Urinary bladder (tissue), 4 donors: Measurements from ENCODE around the gene RBL2. TPM values are rescaled to one million over a fixed set of nuclear protein-coding genes. Genes with fewer than 3 reads are reported as not detected.
"Not testable (repeated sequence)": the region's sequence is repeated elsewhere in the genome, so short reads cannot be mapped to it uniquely, and the experiment has no call there.

Experiments
- DNase-seq: peaks from one replicate; pipeline ENCODE4 v3.0.0-alpha.2; 2015; ENCODE audit errors: extremely low spot score
- H3K27ac ChIP-seq: one replicate; pipeline ENCODE4 v1.5.1; 2013; ENCODE audit warnings: low read depth, mild to moderate bottlenecking, moderate library complexity
- H3K36me3 ChIP-seq: one replicate; pipeline ENCODE4 v1.6.1; 2013; ENCODE audit warnings: mild to moderate bottlenecking, moderate library complexity; ENCODE audit not compliant: insufficient read depth
- H3K4me1 ChIP-seq: one replicate; pipeline ENCODE4 v1.6.1; 2013; ENCODE audit warnings: mild to moderate bottlenecking, moderate library complexity; ENCODE audit not compliant: insufficient read depth
- H3K4me3 ChIP-seq: one replicate; pipeline ENCODE4 v1.5.1; 2013; ENCODE audit warnings: low read depth, low read length
- WGBS: extraction: QIAGEN DNeasy Blood & Tissue Kit; methylation state at CpG from one replicate; pipeline ENCODE4 v1.1.7; 2013; 5-methylcytosine and 5-hydroxymethylcytosine counted together
- polyA plus RNA-seq: library from polyadenylated mRNA; stranded (reverse); fragments of 200-250 nt; gene quantifications from one replicate; pipeline ENCODE4 v1.2.3, GENCODE V29; 2013
- total RNA-seq: library from RNA; depleted of rRNA; stranded (reverse); fragments of >200 nt; gene quantifications from one replicate; pipeline ENCODE4 v1.2.3, GENCODE V29; 2014
- donor health status: healthy with polysubstance abuse.
- donor health status: healthy.

The RBL2 gene
- total and polyA plus RNA-seq, 2 donors: 67.3 to 175 TPM

DNA sequence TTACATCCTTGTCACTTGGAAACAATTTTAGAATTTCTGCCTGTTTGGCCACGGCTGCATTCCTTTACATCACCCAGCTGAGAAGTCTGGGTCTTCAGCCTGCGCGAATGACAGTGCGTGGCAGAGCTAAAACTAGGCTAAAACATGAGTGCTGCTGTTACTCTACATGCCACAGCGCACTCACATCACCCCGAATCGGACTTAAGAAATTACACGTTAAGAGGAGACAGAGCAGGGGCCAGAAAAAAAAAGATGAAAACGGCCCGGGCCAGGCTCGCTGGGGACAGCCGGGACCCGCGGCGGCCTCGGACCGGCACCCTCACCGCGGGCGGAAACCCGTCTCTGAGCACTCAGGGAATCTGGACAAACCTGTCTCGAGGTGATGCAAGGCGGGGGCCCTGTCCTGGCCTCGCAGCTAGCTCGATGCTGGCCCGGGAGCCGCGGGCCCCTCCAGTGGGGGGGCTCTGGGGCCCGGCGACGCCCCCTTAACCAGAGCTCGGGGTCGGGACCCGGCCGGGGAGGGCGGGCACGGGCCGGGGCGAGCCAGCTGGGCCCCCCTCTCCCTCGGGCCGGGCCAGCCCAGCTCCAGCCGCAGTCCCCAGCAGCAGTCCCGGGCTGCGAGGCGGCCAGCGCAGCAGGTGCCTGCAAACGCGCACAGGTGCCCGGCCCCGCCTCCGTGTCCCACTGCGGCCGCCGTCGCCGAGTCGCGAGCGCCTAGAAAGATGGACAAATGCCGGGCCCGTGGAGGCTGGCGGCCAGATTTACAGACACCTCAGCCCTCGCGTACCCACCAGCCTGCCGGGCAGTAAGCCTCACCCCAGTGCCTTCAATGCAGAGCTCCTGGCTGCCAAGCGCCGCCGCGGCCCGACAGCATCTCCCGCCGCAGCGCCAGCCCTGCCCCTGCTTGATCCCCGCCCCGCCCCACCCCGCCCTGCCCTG, 68.3 kb downstream of the RBL2 start, which contains the start of gene AKTIP:
TSS of gene AKTIP (minus strand) at position 879 of the 939 bp plus-strand sequence. CDS start 2,950 bp downstream, outside the sequence.
- Histone ChIP-seq H3K4me1 (peaks cover 2% of the 10 kb centered on the region), H3K4me3 (peak within 1 kb of the TSS; percentile 91), H3K27ac (peak within 1 kb of the TSS; percentile 92), H3K36me3 (no peaks in the 10 kb centered on the region)
- DNase-seq: no peak
- WGBS: under 1% methylated on average over 76 of the region's 76 CpGs

DNA sequence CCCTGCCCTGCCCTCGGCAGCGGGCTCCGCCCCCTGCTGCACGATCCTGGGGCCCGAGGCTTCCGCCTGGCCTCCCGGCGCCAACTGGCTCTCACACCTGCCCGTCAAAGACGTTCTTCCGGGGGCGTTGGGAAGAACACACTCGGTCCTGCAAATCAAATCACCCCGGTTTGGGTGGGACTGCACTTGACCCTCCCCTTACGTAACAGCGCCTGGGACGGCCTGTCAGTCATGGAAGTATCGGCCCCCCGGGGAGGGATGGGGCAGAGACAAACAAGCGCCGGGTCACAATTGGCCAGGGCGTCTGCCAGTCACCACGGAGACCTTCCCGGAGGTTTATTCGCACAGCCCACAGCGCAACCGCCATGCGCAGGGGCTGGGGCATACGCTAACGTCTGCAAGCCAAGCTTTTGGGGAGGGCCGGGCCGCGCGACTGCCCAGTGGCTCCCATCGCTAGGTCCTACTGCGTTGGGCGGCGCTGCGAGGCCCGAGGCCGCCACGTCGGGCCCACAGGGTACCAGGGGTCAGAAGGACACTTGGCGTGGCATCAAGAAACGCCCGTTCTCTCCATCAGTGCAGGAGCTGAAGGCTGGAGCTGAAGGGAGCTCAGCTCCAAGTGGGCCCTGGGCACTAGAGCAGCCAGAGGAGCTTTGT, 69.1 kb downstream of the RBL2 start:
- under 1% methylated on average over 46 of the region's 46 CpGs for WGBS
- H3K4me1 ChIP-seq: peaks cover 2% of the 10 kb centered on the region
- peak overlapping the region; percentile 91 for H3K4me3 ChIP-seq
- no peaks in the 10 kb centered on the region for H3K36me3 ChIP-seq
- DNase-seq: peak; percentile 100
- H3K27ac ChIP-seq: peak overlapping the region; percentile 92

GRCh38 chr16:53503991-53504663, 69.9 kb downstream of the RBL2 start:
- Histone ChIP-seq H3K4me3 (peak overlapping the region; percentile 47), H3K27ac (peak overlapping the region; percentile 92), H3K4me1 (peaks cover 2% of the 10 kb centered on the region), H3K36me3 (no peaks in the 10 kb centered on the region)
- 7% methylated on average over 15 of the region's 15 CpGs for WGBS
- no peak for DNase-seq

DNA sequence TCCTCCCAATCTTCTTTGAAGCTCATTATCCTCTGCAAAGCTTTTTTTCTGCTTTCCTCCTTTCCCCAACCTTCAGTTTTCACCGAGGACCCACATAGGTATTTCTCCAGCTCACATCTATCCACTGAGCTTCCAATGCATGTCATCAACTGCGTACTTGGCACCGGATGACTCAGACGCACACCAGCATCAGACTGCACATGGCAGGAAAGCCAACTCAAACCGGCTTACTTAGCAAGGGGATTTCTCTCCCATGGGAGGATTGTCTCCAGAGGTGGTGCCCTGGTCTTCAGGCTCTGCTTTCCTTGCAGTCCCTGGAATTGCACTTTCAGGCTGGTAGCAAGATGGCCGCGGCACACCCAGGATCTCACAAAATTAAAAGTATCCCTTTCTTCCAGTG, 70.4 kb downstream of the RBL2 start:
- Histone ChIP-seq H3K4me3 (no peak overlapping the region), H3K4me1 (peaks cover 2% of the 10 kb centered on the region), H3K36me3 (no peaks in the 10 kb centered on the region), H3K27ac (no peak overlapping the region)
- 78% methylated on average over 7 of the region's 7 CpGs for WGBS
- DNase-seq: no peak

GRCh38 chr16:53506254-53506653, 72.0 kb downstream of the RBL2 start:
- 90% methylated on average over 3 of the region's 3 CpGs for WGBS
- DNase-seq: no peak
- H3K36me3 ChIP-seq: no peaks in the 10 kb centered on the region
- H3K4me3 ChIP-seq: no peak overlapping the region
- H3K27ac ChIP-seq: no peak overlapping the region
- H3K4me1 ChIP-seq: peaks cover 2% of the 10 kb centered on the region

DNA sequence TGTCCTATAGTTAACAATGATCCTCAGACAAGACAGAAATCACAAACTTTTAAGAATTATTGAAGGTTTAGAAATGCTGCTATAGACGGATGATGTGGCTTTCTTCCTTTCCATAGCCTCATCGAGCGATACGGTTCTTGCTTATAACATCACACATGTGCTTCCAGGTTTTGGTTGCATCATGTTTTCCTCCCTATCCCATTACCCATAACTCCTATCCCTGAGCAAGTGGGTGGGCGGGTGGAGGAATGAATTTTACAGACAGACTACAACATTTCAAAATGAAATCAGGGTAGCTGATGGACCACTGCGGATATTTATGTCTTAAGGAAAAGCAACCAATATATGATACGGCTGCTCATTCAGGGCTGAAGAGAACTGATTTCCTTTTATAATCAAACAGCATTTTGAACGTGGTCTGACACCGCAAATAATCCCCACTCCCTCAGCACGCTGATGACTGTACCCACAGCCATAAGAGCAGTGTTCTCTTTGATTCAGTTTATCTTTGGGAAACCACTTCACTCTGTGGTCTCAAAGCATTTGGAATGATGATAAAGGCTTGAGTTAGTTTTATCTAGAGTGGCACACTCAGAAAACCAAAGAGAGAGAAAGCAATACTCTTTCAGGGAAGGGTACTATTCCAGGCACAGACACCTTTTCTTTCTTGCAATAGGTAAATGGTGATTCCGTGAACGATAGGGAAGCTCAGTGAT, 73.4 kb downstream of the RBL2 start:
- DNase-seq: no peak

DNA sequence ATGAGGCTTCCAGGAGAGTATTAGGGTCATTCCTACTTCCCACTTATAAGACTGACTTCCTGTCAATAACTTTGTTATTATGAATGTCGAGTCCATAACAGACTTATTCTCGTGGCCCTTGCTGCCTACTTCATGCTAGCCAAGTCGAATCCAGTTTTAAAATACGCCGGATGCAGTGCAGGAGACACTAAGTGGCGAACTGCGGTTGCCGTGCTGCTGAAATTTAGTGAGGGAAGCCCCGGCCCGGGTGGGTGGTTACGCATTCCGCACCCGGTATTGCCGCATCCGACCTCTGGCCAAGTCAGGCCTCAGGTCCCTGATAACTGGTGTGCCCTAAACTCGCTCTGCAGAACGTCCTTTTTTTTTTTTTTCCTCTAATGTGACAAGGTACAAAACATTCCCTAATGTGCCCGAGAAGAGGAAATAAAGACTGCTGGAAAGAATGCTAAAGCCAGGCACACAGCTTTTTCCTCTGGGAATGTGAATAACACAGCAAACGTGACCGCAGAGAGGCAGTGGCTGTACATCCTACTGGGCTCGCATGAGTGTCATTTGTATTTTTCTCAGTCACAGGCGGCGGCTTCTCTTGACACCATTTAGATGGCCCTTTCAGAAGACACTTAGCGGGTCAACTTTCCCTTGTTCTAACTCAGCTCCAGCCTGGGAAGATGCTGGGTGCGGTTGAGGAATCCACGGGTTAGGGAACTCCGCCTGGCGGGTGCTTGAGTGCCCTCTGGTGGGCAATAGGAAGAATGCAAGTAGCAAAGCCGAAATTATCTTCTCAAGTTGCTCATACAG, 75.8 kb downstream of the RBL2 start:
- 42% methylated on average over 29 of the region's 29 CpGs for WGBS
- DNase-seq: no peak
- no peaks in the 10 kb centered on the region for H3K36me3 ChIP-seq
- peak overlapping the region; percentile 16 for H3K27ac ChIP-seq
- H3K4me3 ChIP-seq: no peak overlapping the region
- H3K4me1 ChIP-seq: no peaks in the 10 kb centered on the region

More for the DNA sequence above, 73.4 kb downstream of the RBL2 start:
- H3K27ac ChIP-seq: no peak overlapping the region
- no peaks in the 10 kb centered on the region for H3K4me1 ChIP-seq
- no peak overlapping the region for H3K4me3 ChIP-seq
- 87% methylated on average over 12 of the region's 12 CpGs for WGBS
- no peaks in the 10 kb centered on the region for H3K36me3 ChIP-seq

DNA sequence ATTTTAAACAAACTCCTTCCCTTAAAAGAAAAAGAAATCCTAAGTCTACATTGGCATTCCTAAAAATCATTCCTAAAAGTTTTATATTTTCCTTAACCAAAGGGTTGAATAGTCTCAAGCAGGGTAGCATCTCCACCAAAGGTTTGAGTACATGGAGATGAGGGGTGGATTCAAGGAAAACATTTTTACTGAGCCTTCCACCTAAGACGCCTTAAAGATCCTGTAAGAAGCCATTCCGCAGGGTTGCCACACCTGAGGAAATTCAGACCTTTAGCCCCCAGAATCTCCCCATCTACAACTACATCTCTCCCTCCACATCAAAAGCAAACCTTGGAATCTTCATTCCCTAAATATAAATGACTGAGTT, 76.4 kb downstream of the RBL2 start:
- no peak overlapping the region for H3K4me3 ChIP-seq
- DNase-seq: no peak
- no peak overlapping the region for H3K27ac ChIP-seq
- H3K4me1 ChIP-seq: no peaks in the 10 kb centered on the region
- WGBS: 42% methylated on average over 2 of the region's 2 CpGs
- no peaks in the 10 kb centered on the region for H3K36me3 ChIP-seq

GRCh38 chr16:53511084-53511402, 76.8 kb downstream of the RBL2 start:
- H3K4me3 ChIP-seq: no peak overlapping the region
- 83% methylated on average over 6 of the region's 6 CpGs for WGBS
- H3K4me1 ChIP-seq: no peaks in the 10 kb centered on the region
- H3K36me3 ChIP-seq: no peaks in the 10 kb centered on the region
- no peak for DNase-seq
- H3K27ac ChIP-seq: no peak overlapping the region

DNA sequence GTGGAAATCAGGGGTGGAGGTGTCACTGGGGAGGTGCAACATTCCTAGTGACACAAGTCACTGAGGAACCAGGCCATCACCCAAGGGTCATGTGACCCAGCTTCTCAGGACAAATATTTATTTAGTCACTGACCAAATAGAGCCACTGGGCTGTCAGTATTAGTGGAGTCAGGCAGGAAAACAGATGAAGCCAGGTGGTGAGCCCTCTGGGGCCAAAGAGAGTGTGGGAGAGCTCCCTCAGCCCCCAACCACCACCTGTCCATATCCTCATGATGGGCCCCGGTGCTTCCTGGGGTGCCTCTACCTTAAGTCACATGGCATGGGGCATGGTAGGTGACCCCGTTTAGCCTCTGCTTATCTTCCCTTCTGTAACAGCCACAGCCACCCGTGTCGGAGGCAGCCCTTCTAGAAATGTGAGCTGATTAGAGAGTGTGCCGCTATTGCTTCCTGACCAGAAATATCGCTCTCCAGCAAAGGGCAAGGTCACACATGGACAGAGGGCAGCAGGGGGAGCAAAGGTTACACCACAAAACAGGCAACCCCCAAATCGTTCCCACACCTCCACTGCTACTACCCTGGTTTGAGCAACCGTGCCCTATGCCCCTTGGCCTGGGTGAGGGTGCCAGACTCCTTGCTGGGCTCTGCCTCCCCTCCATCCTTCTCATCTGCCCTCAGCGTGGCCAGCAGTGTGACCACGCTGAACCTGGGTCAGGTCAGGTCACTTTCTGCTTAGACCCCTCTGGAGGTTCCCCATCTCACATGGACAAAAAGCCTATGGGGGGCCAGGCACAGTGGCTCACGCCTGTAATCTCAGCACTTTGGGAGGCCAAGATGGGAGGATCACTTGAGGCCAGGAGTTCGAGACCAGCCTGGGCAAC, 77.4 kb downstream of the RBL2 start:
- Histone ChIP-seq H3K27ac (no peak overlapping the region), H3K36me3 (no peaks in the 10 kb centered on the region), H3K4me1 (peaks cover 2% of the 10 kb centered on the region), H3K4me3 (no peak overlapping the region)
- WGBS: 68% methylated on average over 12 of the region's 12 CpGs
- no peak for DNase-seq

DNA sequence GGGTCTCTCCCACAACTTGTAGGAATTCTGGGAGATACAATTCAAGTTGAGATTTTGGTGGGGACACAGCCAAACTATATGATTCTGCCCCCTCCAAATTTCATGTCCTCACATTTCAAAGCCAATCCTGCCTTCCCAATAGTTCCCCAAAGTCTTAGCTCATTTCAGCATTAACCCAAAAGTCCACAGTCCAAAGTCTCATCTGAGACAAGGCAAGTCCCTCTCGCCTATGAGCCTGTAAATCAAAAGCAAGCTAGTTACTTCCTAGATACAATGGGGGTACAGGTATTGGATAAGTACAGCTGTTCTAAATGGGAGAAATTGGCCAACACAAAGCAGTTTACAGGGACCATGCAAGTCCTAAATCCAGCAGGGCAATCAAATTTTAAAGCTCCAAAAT, 78.5 kb downstream of the RBL2 start:
- H3K36me3 ChIP-seq, H3K4me3 ChIP-seq, H3K27ac ChIP-seq, H3K4me1 ChIP-seq, DNase-seq: not testable (repeated sequence)
- WGBS: 83% methylated on average over 1 of the region's 1 CpG

DNA sequence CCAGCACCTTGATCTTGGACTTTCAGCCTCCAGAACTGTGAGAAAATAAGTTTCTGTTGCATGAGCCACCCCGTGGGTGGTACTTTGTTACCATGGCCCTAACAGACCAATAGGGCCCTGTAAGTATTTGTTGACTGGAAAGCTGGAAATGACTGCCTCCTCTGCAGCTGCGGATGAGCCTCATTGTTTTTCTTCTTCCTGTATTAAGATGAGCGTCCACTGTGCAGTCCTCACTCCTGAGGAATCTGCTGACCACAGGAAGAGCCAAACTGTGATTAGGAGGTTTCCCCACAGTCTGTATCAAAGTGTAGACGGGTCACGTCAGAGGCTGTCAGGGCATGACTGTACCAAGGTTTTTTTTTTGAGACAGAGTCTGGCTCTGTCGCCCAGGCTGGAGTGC, 81.0 kb downstream of the RBL2 start:
- WGBS: 79% methylated on average over 6 of the region's 6 CpGs
- no peak for DNase-seq
- no peak overlapping the region for H3K27ac ChIP-seq

More for the DNA sequence above, 81.0 kb downstream of the RBL2 start:
- Histone ChIP-seq H3K4me3 (no peak overlapping the region), H3K4me1 (peaks cover 2% of the 10 kb centered on the region), H3K36me3 (no peaks in the 10 kb centered on the region)
